ENCODE results near the gene RGS3. TPM values are rescaled to one million over a fixed set of nuclear protein-coding genes. Genes with fewer than 3 reads are reported as not detected.

The RGS3 gene
- polyA plus RNA-seq, 3 donors, result 41.4 to 49.8 (median 45.1) TPM

GRCh38 chr9:113520109-113520642, 56.6 kb downstream of the RGS3 start:
- no peak for DNase-seq (ENCODE audit: extremely low read depth in 1 of 11, low read depth in 9 of 11, low spot score in 4 of 11)

- DNase-seq (ENCODE audit: extremely low read depth in 1 of 11, low read depth in 9 of 11, low spot score in 4 of 11), result no peak
Observed at GRCh38 chr9:113521693-113522255, 58.2 kb downstream of the RGS3 start.

GRCh38 chr9:113522419-113522818, 58.9 kb downstream of the RGS3 start:
- DNase-seq (ENCODE audit: extremely low read depth in 1 of 11, low read depth in 9 of 11, low spot score in 4 of 11), result no peak

GRCh38 chr9:113522858-113523257, 59.3 kb downstream of the RGS3 start:
- DNase-seq (ENCODE audit: extremely low read depth in 1 of 11, low read depth in 9 of 11, low spot score in 4 of 11), result no peak

- DNase-seq (ENCODE audit: extremely low read depth in 1 of 11, low read depth in 9 of 11, low spot score in 4 of 11), result no peak
Observed at GRCh38 chr9:113523421-113524141, 60.1 kb downstream of the RGS3 start.

GRCh38 chr9:113524468-113524867, 60.9 kb downstream of the RGS3 start:
- no peak for DNase-seq (ENCODE audit: extremely low read depth in 1 of 11, low read depth in 9 of 11, low spot score in 4 of 11)

- DNase-seq (ENCODE audit: extremely low read depth in 1 of 11, low read depth in 9 of 11, low spot score in 4 of 11), result no peak
Observed at GRCh38 chr9:113525205-113525604, 61.7 kb downstream of the RGS3 start.

- no peak for DNase-seq (ENCODE audit: extremely low read depth in 1 of 11, low read depth in 9 of 11, low spot score in 4 of 11)
Observed at GRCh38 chr9:113525831-113526230, 62.3 kb downstream of the RGS3 start.

GRCh38 chr9:113526231-113526746, 62.8 kb downstream of the RGS3 start:
- DNase-seq (ENCODE audit: extremely low read depth in 1 of 11, low read depth in 9 of 11, low spot score in 4 of 11), result no peak

- DNase-seq (ENCODE audit: extremely low read depth in 1 of 11, low read depth in 9 of 11, low spot score in 4 of 11), result no peak
Observed at GRCh38 chr9:113526841-113527240, 63.3 kb downstream of the RGS3 start.

- DNase-seq (ENCODE audit: extremely low read depth in 1 of 11, low read depth in 9 of 11, low spot score in 4 of 11), result no peak
Observed at GRCh38 chr9:113528088-113528487, 64.6 kb downstream of the RGS3 start.

GRCh38 chr9:113528811-113529210, 65.3 kb downstream of the RGS3 start:
- no peak for DNase-seq (ENCODE audit: extremely low read depth in 1 of 11, low read depth in 9 of 11, low spot score in 4 of 11)

GRCh38 chr9:113529336-113530009, 65.9 kb downstream of the RGS3 start:
- no peak for DNase-seq (ENCODE audit: extremely low read depth in 1 of 11, low read depth in 9 of 11, low spot score in 4 of 11)

- no peak for DNase-seq (ENCODE audit: extremely low read depth in 1 of 11, low read depth in 9 of 11, low spot score in 4 of 11)
Observed at GRCh38 chr9:113530022-113530635, 66.6 kb downstream of the RGS3 start.

GRCh38 chr9:113530942-113531341, 67.4 kb downstream of the RGS3 start:
- DNase-seq (ENCODE audit: extremely low read depth in 1 of 11, low read depth in 9 of 11, low spot score in 4 of 11), result no peak

GRCh38 chr9:113531919-113532808, 68.6 kb downstream of the RGS3 start:
- no peak for DNase-seq (ENCODE audit: extremely low read depth in 1 of 11, low read depth in 9 of 11, low spot score in 4 of 11)

GRCh38 chr9:113532809-113533190, 69.3 kb downstream of the RGS3 start:
- DNase-seq (ENCODE audit: extremely low read depth in 1 of 11, low read depth in 9 of 11, low spot score in 4 of 11), result no peak

- no peak for DNase-seq (ENCODE audit: extremely low read depth in 1 of 11, low read depth in 9 of 11, low spot score in 4 of 11)
Observed at GRCh38 chr9:113533335-113534225, 70.1 kb downstream of the RGS3 start.
